ENCODE results near the gene DAB2IP.

DAB2IP gene

DNA sequence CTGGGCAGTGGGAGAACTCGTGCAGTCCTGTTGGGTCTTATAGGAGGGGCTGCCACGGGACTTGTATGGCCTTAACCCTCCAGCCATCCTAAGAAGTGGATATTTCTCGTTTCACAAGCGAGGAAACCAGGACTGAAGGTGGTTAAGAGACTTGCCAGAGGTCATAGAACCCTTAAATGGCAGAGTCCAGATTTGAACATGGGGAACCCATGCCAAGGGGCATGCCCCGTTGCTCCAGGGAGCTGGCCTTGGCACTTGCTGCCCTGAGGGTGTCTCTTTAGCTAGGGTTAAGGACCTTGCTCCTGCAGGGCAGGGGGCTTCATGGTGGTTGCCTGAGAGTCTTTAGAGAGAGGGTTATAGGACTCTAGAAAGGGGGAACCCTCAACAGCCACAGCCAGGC, 63.4 kb downstream of the DAB2IP start:
- no peaks in the 10 kb centered on the region for H3K9me3 ChIP-seq (ENCODE audit: control insufficient read depth, insufficient read depth, low read length)
- no peak overlapping the region for H3K4me3 ChIP-seq (ENCODE audit: low read length)
- no peaks in the 10 kb centered on the region for H3K9me2 ChIP-seq (replicated peaks; ENCODE audit: control insufficient read depth, low read length)
- no peaks in the 10 kb centered on the region for H3F3A ChIP-seq (ENCODE audit: control insufficient read depth, insufficient read depth)
- H3K4me2 ChIP-seq (ENCODE audit: low read length), result no peak overlapping the region
- H3K36me3 ChIP-seq (ENCODE audit: control insufficient read depth, low read length), result no peaks in the 10 kb centered on the region
- H3K27me3 ChIP-seq (ENCODE audit: control insufficient read depth, low read length), result no peaks in the 10 kb centered on the region; the same call in 1 of the 2 replicates
- 0 out of 2 replicates have a peak, but pooled peaks cover 3% of the 10 kb centered on the region for H3K4me1 ChIP-seq (ENCODE audit: control insufficient read depth, low read length)
- H3K79me2 ChIP-seq (ENCODE audit: control insufficient read depth, low read length), result no peaks in the 10 kb centered on the region
- H4K20me1 ChIP-seq (ENCODE audit: control insufficient read depth, insufficient read depth, low read depth, low read length), result no peaks in the 10 kb centered on the region
- TF ChIP-seq, protein P1, sequence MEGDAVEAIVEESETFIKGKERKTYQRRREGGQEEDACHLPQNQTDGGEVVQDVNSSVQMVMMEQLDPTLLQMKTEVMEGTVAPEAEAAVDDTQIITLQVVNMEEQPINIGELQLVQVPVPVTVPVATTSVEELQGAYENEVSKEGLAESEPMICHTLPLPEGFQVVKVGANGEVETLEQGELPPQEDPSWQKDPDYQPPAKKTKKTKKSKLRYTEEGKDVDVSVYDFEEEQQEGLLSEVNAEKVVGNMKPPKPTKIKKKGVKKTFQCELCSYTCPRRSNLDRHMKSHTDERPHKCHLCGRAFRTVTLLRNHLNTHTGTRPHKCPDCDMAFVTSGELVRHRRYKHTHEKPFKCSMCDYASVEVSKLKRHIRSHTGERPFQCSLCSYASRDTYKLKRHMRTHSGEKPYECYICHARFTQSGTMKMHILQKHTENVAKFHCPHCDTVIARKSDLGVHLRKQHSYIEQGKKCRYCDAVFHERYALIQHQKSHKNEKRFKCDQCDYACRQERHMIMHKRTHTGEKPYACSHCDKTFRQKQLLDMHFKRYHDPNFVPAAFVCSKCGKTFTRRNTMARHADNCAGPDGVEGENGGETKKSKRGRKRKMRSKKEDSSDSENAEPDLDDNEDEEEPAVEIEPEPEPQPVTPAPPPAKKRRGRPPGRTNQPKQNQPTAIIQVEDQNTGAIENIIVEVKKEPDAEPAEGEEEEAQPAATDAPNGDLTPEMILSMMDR (IDR thresholded peaks at IDR 0.05; ENCODE audit: low read depth, low read length, poor library complexity, severe bottlenecking), result no peak
- no peak for TF ChIP-seq EZH2phosphoT487 (IDR thresholded peaks at IDR 0.05; ENCODE audit: borderline replicate concordance, low read length)
- H3K27ac ChIP-seq (ENCODE audit: low read depth, low read length), result no peak overlapping the region

DNA sequence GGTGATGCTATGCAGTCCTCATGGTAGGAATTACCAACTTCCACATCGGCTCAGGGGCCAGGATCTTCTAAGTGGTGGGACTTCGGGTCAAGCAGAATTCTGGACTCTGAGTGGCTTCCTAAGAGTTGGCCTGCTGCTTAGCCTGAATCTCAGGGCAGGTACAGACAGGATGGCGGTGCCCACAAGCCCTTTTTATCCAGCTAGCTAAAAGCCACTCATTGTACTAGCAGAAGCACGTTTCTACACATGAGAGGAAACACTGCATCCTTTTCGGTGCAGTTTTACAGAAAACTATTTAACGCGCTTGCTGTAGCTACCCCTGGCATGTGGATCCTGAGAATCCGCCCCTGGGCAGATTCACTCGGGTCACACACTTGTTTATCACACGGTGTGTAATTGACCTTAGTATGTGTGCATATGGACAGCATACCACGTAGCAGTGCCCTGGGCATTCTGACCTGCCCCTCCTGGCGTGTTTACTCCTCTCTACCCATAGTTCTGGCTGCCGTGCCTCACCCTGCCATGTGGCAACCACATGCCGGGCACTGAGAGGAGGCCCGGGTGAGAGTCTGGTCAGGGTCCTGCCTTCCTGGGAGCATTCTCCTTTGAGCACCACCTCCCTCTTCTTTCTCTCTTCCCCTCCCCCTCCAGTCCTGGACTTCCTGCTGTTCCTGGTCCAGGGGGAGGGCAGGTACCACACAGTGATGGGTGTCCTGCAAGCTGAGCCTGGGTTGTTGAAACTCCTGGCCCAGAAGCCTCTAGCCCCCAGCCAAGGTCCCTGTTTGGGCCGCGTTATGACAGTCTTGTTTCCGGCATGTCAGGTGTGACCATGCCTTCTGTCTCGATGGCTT, 65.9 kb downstream of the DAB2IP start:
- H4K20me1 ChIP-seq (ENCODE audit: control insufficient read depth, insufficient read depth, low read depth, low read length), result no peaks in the 10 kb centered on the region

DNA sequence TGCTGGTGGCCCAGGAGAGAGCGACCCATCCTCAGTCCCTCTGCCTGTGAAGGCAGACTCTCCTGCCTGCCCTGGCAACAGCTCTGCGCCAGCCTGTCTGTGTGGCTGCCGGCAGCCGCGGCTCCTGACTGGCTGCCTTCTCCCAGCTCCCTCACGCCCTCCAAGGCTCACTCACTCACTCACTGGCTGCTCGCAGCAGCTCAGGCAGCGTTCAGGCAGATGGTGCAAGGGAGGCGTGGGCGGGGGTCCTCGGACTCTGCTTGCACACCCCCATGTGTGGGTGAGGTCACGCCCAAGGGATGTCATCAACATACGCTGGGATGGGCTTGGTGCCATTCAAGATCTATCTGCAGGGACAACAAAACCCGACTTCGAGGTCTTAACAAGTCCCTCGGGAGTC, 66.7 kb downstream of the DAB2IP start:
- H3K79me2 ChIP-seq (ENCODE audit: control insufficient read depth, low read length), result no peaks in the 10 kb centered on the region
- no peak overlapping the region for H3K27ac ChIP-seq (ENCODE audit: low read depth, low read length)
- H3K36me3 ChIP-seq (ENCODE audit: control insufficient read depth, low read length), result no peaks in the 10 kb centered on the region
- no peaks in the 10 kb centered on the region for H3K9me3 ChIP-seq (ENCODE audit: control insufficient read depth, insufficient read depth, low read length)
- H4K20me1 ChIP-seq (ENCODE audit: control insufficient read depth, insufficient read depth, low read depth, low read length), result no peaks in the 10 kb centered on the region
- H3K4me1 ChIP-seq (ENCODE audit: control insufficient read depth, low read length), result peaks cover 4% of the 10 kb centered on the region
- no peak overlapping the region for H3K4me2 ChIP-seq (ENCODE audit: low read length)
- H3K27me3 ChIP-seq (ENCODE audit: control insufficient read depth, low read length), result no peaks in the 10 kb centered on the region
- H3K9me2 ChIP-seq (replicated peaks; ENCODE audit: control insufficient read depth, low read length), result no peaks in the 10 kb centered on the region
- no peak overlapping the region for H3K4me3 ChIP-seq (ENCODE audit: low read length)
- TF ChIP-seq, protein P1 (IDR thresholded peaks at IDR 0.05; ENCODE audit: low read depth, low read length, poor library complexity, severe bottlenecking), result no peak
- no peak for TF ChIP-seq EZH2phosphoT487 (IDR thresholded peaks at IDR 0.05; ENCODE audit: borderline replicate concordance, low read length)
- no peaks in the 10 kb centered on the region for H3F3A ChIP-seq (ENCODE audit: control insufficient read depth, insufficient read depth)

More for the DNA sequence above, 65.9 kb downstream of the DAB2IP start:
- Histone ChIP-seq H3K9me3 (ENCODE audit: control insufficient read depth, insufficient read depth, low read length) (no peaks in the 10 kb centered on the region), H3K79me2 (ENCODE audit: control insufficient read depth, low read length) (no peaks in the 10 kb centered on the region), H3K9me2 (replicated peaks; ENCODE audit: control insufficient read depth, low read length) (no peaks in the 10 kb centered on the region), H3K4me1 (ENCODE audit: control insufficient read depth, low read length) (peaks cover 2% of the 10 kb centered on the region), H3K27ac (ENCODE audit: low read depth, low read length) (no peak overlapping the region), H3F3A (ENCODE audit: control insufficient read depth, insufficient read depth) (no peaks in the 10 kb centered on the region), H3K36me3 (ENCODE audit: control insufficient read depth, low read length) (no peaks in the 10 kb centered on the region), H3K4me2 (ENCODE audit: low read length) (no peak overlapping the region), H3K4me3 (ENCODE audit: low read length) (no peak overlapping the region), H3K27me3 (ENCODE audit: control insufficient read depth, low read length) (no peaks in the 10 kb centered on the region; the same call in 1 of the 2 replicates)
- no peak for TF ChIP-seq EZH2phosphoT487 (IDR thresholded peaks at IDR 0.05; ENCODE audit: borderline replicate concordance, low read length)
- TF ChIP-seq, protein P1 (IDR thresholded peaks at IDR 0.05; ENCODE audit: low read depth, low read length, poor library complexity, severe bottlenecking), result no peak
